D341Med (cell line): ENCODE measurements around the gene TMEM52.
A peak's percentile ranks its signal among the peaks of the same experiment; 100 is the strongest.

Experiments used
- DNase-seq: peaks from one replicate; pipeline ENCODE4 v3.0.0; 2012; ENCODE audit warnings: low spot score

TMEM52 gene

GRCh38 chr1:1918901-1919303 lies at the start of gene TMEM52:
Gene TMEM52, minus strand, starts transcription at chr1:1919279. Its CDS starts 14 bp downstream, at chr1:1919265.
- DNase-seq = no peak

GRCh38 chr1:1967879-1968278 lies 48.8 kb upstream of the TMEM52 start:
- no peak for DNase-seq

- no peak for DNase-seq
Measured at GRCh38 chr1:1967151-1967550, 48.1 kb upstream of the TMEM52 start.

- DNase-seq = no peak
Measured at GRCh38 chr1:1966071-1966740, 47.1 kb upstream of the TMEM52 start.

- no peak for DNase-seq
Measured at GRCh38 chr1:1965546-1965945, 46.5 kb upstream of the TMEM52 start.

GRCh38 chr1:1964811-1965210 lies 45.7 kb upstream of the TMEM52 start:
- DNase-seq = no peak

- no peak for DNase-seq
Measured at GRCh38 chr1:1963570-1963969, 44.5 kb upstream of the TMEM52 start.

GRCh38 chr1:1962752-1963151 lies 43.7 kb upstream of the TMEM52 start:
- no peak for DNase-seq

GRCh38 chr1:1960480-1961196 lies 41.6 kb upstream of the TMEM52 start:
- DNase-seq = no peak

- peak; percentile 90 for DNase-seq
Measured at GRCh38 chr1:1959840-1960479, 40.9 kb upstream of the TMEM52 start.

GRCh38 chr1:1959459-1959839 lies 40.4 kb upstream of the TMEM52 start:
- DNase-seq = no peak

- DNase-seq = no peak
Measured at GRCh38 chr1:1958071-1958541, 39.0 kb upstream of the TMEM52 start.

- no peak for DNase-seq
Measured at GRCh38 chr1:1957533-1957961, 38.5 kb upstream of the TMEM52 start.

GRCh38 chr1:1956586-1957532 lies 37.8 kb upstream of the TMEM52 start:
- DNase-seq = no peak

GRCh38 chr1:1956101-1956500 lies 37.0 kb upstream of the TMEM52 start:
- DNase-seq = no peak

- DNase-seq = no peak
Measured at GRCh38 chr1:1955621-1956094, 36.6 kb upstream of the TMEM52 start.

- no peak for DNase-seq
Measured at GRCh38 chr1:1954831-1955441, 35.9 kb upstream of the TMEM52 start.

- no peak for DNase-seq
Measured at GRCh38 chr1:1954015-1954414, 34.9 kb upstream of the TMEM52 start.

- DNase-seq = no peak
Measured at GRCh38 chr1:1950940-1951339, 31.9 kb upstream of the TMEM52 start.

GRCh38 chr1:1948783-1949182 lies 29.7 kb upstream of the TMEM52 start:
- no peak for DNase-seq

- DNase-seq = no peak
Measured at GRCh38 chr1:1947493-1947892, 28.4 kb upstream of the TMEM52 start.
